Occipital lobe (tissue), 2 donors: ENCODE data around the gene RBKS. TPM values are rescaled to one million over a fixed set of nuclear protein-coding genes. Genes with fewer than 3 reads are reported as not detected.

Source experiments
- DNase-seq: peaks from one replicate; lab custom pipeline; 2025; lab: John Stamatoyannopoulos, UW
- total RNA-seq: library from RNA; depleted of rRNA; stranded (reverse); fragments of >200 nt; gene quantifications from one replicate; pipeline ENCODE4 v1.2.3, GENCODE V29; 2014

The RBKS gene
- 1.2 TPM for total RNA-seq

DNA sequence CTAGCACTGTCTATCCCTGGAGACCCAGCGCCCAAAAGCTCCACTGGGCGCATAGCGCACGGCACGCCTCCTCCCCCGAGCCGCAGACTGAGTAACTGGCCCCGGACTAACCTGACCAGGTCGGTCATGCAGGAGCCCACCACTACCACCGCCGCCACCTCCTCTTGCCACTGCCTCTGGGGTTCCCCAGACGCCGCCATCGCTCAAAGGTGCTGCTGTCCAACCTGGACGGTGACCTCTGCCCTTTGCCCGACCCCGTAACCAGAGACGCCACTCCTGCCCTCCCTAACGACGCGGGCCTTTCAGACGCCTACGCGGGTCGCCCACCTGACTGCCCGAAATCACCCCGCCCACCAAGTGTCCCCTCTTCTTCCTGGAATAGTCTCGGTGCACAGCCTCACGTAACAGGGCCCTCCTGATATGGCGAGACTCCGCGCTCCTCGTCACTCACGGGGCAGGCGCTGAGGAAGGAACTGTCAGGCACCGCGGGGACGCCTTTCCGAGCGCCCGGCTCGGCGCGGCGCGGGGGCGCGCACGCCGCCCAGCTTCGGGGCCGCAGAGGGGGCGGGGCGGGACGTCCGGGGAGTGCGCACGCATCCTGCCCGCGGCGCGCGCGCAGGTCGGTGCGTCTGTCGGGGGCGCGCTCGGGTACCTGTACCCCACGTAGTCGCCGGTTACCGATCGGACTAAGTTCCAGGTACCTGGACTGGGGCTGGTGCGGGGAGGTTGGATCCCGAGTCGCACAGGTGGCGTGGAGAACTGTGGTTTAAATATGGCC lies at the start of gene RBKS, which contains the start of gene BABAM2:
Gene RBKS, minus strand, starts transcription at position 242 of the 778 bp plus-strand sequence. Its CDS starts 42 bp downstream, at position 200.
Gene BABAM2, plus strand, starts transcription at position 584 of the 778 bp plus-strand sequence. CDS start 3,828 bp downstream, outside the sequence.
- peak; percentile 76 for DNase-seq

- DNase-seq: no peak
Measured at GRCh38 chr2:27935026-27935425, 44.8 kb upstream of the RBKS start.

- no peak for DNase-seq
Measured at GRCh38 chr2:27932396-27932795, 42.2 kb upstream of the RBKS start.

DNA sequence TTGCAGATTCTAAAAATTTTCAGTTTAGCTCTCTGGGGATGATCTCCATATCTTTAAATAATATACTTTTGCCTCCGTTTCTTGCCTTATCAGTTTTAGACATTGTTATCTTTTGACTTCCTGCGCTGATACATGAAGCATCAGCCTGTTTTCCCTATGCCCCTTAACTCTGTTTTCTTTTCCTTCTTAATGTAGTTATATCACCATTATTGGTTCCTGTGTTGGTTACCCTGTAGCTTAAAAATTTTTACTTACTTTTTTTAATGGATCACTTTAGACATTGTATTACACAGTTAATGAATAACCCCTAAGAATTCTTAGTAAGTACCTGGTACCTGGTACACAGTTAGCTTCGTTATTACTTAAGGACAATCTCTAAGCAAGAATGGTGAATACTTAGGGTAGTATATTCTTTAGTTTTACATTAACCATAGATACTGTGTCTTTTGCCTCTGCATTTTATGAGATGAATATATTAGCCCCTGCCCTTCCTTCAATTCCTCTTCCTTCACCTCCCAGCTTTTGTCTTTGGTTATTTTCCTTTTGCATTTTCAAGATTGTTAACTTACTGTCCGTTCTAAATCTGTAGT lies 41.3 kb upstream of the RBKS start:
- no peak for DNase-seq

DNA sequence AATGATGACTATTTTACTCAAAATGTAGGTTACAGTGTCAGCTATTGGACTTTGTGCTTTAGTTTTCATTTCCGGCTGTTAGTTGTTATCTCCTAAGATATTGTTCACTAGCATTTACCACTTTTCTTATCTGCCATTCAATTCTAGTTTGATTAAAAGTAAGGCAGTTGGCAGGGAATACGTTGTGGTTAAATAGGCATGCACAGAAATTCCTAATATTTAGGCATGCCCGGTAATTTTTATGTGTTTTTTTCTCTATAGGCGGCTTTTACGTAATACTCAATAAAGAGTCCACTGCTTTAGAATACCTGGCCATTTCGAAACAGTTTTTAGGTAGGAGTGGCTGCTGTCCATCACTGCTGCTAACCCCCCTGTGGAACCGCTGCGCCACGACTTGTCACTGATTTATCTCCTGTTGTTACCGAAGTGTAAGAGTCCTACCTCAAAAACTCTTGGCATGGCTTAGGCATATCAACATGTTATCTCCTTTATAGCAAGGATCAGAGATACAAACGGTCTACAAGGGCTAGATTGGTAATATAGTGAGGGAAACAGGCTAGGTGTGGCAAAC lies 39.8 kb upstream of the RBKS start:
- no peak for DNase-seq

- DNase-seq: no peak
Measured at GRCh38 chr2:27925766-27926472, 35.7 kb upstream of the RBKS start.

GRCh38 chr2:27922842-27923241 lies 32.7 kb upstream of the RBKS start:
- DNase-seq: no peak

GRCh38 chr2:27921880-27922547 lies 31.8 kb upstream of the RBKS start:
- DNase-seq: no peak

- DNase-seq: no peak
Measured at GRCh38 chr2:27921424-27921823, 31.2 kb upstream of the RBKS start.

GRCh38 chr2:27920148-27920885 lies 30.1 kb upstream of the RBKS start:
- DNase-seq: no peak

- no peak for DNase-seq
Measured at GRCh38 chr2:27916293-27916995, 26.3 kb upstream of the RBKS start.

- DNase-seq: no peak
Measured at GRCh38 chr2:27915874-27916273, 25.7 kb upstream of the RBKS start.

GRCh38 chr2:27915191-27915590 lies 25.0 kb upstream of the RBKS start:
- no peak for DNase-seq

GRCh38 chr2:27914805-27915175 lies 24.6 kb upstream of the RBKS start:
- DNase-seq: no peak

DNA sequence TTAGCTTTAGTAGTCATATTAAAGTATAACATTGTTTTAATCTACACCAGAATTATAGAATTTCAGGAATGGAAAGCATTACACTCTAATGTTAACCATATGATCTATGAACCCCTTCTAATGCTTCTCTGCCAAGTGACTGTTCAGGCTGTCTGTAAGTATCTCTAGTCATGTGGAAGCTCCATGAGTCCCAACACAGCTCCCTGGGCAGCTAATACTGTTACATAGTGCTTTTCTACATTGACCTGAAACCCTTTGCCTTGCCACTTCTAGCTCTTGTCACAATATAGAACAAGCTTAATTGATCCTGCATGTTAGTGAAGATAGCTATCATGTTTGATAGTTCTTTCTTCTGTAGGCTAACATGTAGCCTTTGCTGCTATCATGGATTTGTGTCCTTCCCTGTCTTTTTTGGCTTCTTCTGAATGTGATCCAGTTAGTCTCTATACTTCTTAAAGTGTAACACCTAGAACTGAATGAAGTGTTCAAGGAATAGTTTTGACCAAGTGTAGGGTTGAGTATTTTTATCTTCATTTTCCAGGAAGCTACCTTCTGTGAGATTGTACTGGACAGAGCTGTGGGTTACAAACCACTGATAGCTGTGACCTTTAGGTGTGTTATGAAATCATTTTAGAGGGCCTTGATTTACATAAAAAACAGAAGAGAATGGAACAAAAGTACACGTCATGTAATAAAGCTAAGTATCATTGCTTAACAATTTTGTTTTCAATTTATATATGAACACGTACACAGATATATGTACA lies 24.0 kb upstream of the RBKS start:
- no peak for DNase-seq

DNA sequence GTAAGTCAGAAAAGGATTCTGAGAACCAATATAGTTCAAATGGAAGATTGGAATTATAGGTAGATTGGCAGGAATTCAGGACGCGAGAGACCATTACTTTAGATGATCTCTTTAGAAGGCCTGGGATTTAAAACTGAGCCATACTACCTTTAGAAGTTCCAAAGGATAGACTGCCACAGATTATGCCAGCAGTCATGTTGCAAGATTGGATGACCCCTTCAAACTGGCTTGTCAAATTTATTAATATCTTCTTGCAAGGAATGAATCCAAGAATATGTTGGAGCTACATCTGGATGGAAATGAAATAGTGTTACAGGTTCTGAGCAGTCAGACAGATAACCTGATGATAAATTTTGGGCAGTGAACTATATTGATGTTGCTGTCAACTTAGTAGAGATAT lies 22.3 kb upstream of the RBKS start:
- DNase-seq: no peak

DNA sequence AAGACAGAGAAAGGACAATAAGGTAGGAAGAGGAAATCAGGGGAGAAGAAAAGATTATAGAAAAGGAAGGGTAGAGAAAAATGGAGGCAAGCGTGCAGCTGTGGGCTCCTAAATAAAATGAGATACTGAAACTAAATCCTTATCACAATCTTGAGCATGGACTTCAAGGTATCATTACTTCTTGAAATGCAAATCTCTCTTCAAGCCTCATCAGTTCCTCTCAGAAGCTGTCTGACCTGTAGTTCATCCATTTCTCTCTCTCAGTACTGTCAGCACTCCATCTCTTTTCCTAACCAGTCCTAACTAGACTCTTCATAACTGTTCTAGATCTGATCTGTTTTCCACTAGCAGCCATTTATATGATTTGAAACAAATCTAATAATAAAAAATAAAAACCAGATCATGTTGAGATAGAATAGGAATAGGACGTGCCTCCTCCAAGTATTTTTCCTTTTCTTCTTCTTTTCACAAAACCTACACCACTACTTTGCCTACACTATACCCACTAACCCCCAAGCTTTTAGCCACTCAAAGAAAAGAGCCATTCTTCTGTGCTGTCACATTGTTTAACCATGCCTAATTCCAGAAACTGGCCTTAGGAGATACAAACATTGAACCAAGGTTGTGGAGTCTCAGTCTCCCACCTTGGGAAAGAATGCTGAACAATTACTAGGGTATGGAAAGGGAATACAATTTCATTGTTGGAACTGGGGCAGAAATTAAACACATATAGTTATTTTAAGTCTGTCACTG lies 21.4 kb upstream of the RBKS start:
- DNase-seq: no peak

- no peak for DNase-seq
Measured at GRCh38 chr2:27909901-27910300, 19.7 kb upstream of the RBKS start.

GRCh38 chr2:27907547-27907946 lies 17.4 kb upstream of the RBKS start:
- no peak for DNase-seq
